ENCODE measurements around the gene KLK3.

DNA sequence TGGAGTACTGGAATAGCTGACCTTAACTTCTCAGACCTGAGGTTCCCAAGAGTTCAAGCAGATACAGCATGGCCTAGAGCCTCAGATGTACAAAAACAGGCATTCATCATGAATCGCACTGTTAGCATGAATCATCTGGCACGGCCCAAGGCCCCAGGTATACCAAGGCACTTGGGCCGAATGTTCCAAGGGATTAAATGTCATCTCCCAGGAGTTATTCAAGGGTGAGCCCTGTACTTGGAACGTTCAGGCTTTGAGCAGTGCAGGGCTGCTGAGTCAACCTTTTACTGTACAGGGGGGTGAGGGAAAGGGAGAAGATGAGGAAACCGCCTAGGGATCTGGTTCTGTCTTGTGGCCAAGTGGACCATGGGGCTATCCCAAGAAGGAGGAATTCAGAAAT lies 6.3 kb downstream of the KLK3 start:
- TF ChIP-seq CTCF (IDR thresholded peaks at IDR 0.05) (no peak), POLR2A (IDR thresholded peaks at IDR 0.05) (no peak), POLR2AphosphoS5 (IDR thresholded peaks at IDR 0.05; ENCODE audit: insufficient read depth in 1 of 2, low read depth in 1 of 2) (no peak)

Data from vagina (tissue), 2 donors.